NT2/D1 (cell line): ENCODE data around the gene SERINC5.
"Not testable (repeated sequence)": the region's sequence is repeated elsewhere in the genome, so short reads cannot be mapped to it uniquely, and the experiment has no call there.

ENCODE experiments used
- DNase-seq: peaks from one replicate; pipeline ENCODE4 v3.0.0-alpha.2; 2011; ENCODE audit warnings: low read depth, low spot score
- H3K27me3 ChIP-seq: 2 replicates; pipeline ENCODE4 v1.6.0; 2011; ENCODE audit warnings: mild to moderate bottlenecking; ENCODE audit not compliant: insufficient read length, insufficient read depth
- H3K36me3 ChIP-seq: 2 replicates; pipeline ENCODE4 v1.6.1; 2011; ENCODE audit warnings: mild to moderate bottlenecking, low read length, mixed read lengths; ENCODE audit not compliant: insufficient read depth, insufficient read length
- H3K4me1 ChIP-seq: 2 replicates; pipeline ENCODE4 v1.5.1; 2011; ENCODE audit not compliant: insufficient read depth, insufficient read length
- H3K4me3 ChIP-seq: 2 replicates; pipeline ENCODE4 v1.5.1; 2011; ENCODE audit warnings: low read depth; ENCODE audit not compliant: insufficient read length
- H3K9ac ChIP-seq: 2 replicates; pipeline ENCODE4 v1.6.0; 2011; ENCODE audit warnings: low read depth; ENCODE audit not compliant: insufficient read length
- H3K9me3 ChIP-seq: 2 replicates; pipeline ENCODE4 v1.5.1; 2011; ENCODE audit warnings: mild to moderate bottlenecking, low read length; ENCODE audit not compliant: insufficient read depth
- SUZ12 ChIP-seq: IDR thresholded peaks from 2 replicates; pipeline ENCODE4 v1.6.1; 2011; ENCODE audit not compliant: insufficient read length, insufficient read depth; ENCODE audit errors: extremely low read depth
- YY1 ChIP-seq: IDR thresholded peaks from 2 replicates; pipeline ENCODE4 v1.6.1; 2011; ENCODE audit not compliant: insufficient read length, insufficient read depth
- ZNF274 ChIP-seq: IDR thresholded peaks from 2 replicates; pipeline ENCODE4 v1.6.1; 2011; ENCODE audit warnings: mild to moderate bottlenecking, low read depth, low read length

Gene SERINC5

GRCh38 chr5:80289320-80289719 is 33.5 kb upstream of the SERINC5 start:
- TF ChIP-seq SUZ12 (no peak), ZNF274 (no peak), YY1 (no peak)
- no peak for DNase-seq
- no peaks in the 10 kb centered on the region for H3K36me3 ChIP-seq
- no peak overlapping the region for H3K9ac ChIP-seq
- H3K4me3 ChIP-seq = no peak overlapping the region
- no peaks in the 10 kb centered on the region for H3K4me1 ChIP-seq
- no peaks in the 10 kb centered on the region for H3K27me3 ChIP-seq
- H3K9me3 ChIP-seq = no peaks in the 10 kb centered on the region

GRCh38 chr5:80288177-80288576 is 32.3 kb upstream of the SERINC5 start:
- Histone ChIP-seq H3K9me3 (no peaks in the 10 kb centered on the region), H3K27me3 (no peaks in the 10 kb centered on the region), H3K4me3 (no peak overlapping the region), H3K9ac (no peak overlapping the region), H3K4me1 (no peaks in the 10 kb centered on the region), H3K36me3 (no peaks in the 10 kb centered on the region)
- TF ChIP-seq ZNF274 = no peak
- TF ChIP-seq YY1 = no peak
- TF ChIP-seq SUZ12 = no peak
- no peak for DNase-seq

GRCh38 chr5:80284720-80285119 is 28.9 kb upstream of the SERINC5 start:
- TF ChIP-seq ZNF274 (no peak), YY1 (no peak), SUZ12 (no peak)
- Histone ChIP-seq H3K27me3 (no peaks in the 10 kb centered on the region), H3K36me3 (no peaks in the 10 kb centered on the region), H3K4me1 (no peaks in the 10 kb centered on the region), H3K9ac (no peak overlapping the region), H3K9me3 (no peaks in the 10 kb centered on the region), H3K4me3 (no peak overlapping the region)
- DNase-seq = no peak

GRCh38 chr5:80283360-80283759 is 27.5 kb upstream of the SERINC5 start:
- no peaks in the 10 kb centered on the region for H3K27me3 ChIP-seq
- no peak for TF ChIP-seq ZNF274
- no peak for TF ChIP-seq YY1
- TF ChIP-seq SUZ12 = no peak
- no peaks in the 10 kb centered on the region for H3K9me3 ChIP-seq
- H3K4me3 ChIP-seq = no peak overlapping the region
- H3K4me1 ChIP-seq = no peaks in the 10 kb centered on the region
- H3K9ac ChIP-seq = no peak overlapping the region
- H3K36me3 ChIP-seq = no peaks in the 10 kb centered on the region
- DNase-seq = no peak

GRCh38 chr5:80282054-80282453 is 26.2 kb upstream of the SERINC5 start:
- Histone ChIP-seq H3K4me1 (no peaks in the 10 kb centered on the region), H3K36me3 (no peaks in the 10 kb centered on the region), H3K9ac (no peak overlapping the region), H3K27me3 (no peaks in the 10 kb centered on the region), H3K4me3 (no peak overlapping the region), H3K9me3 (no peaks in the 10 kb centered on the region)
- no peak for DNase-seq
- no peak for TF ChIP-seq YY1
- TF ChIP-seq SUZ12 = no peak
- TF ChIP-seq ZNF274 = no peak

GRCh38 chr5:80277191-80277590 is 21.3 kb upstream of the SERINC5 start:
- no peaks in the 10 kb centered on the region for H3K4me1 ChIP-seq
- no peaks in the 10 kb centered on the region for H3K9me3 ChIP-seq
- no peaks in the 10 kb centered on the region for H3K36me3 ChIP-seq
- TF ChIP-seq SUZ12 = no peak
- no peaks in the 10 kb centered on the region for H3K27me3 ChIP-seq
- no peak overlapping the region for H3K9ac ChIP-seq
- H3K4me3 ChIP-seq = no peak overlapping the region
- no peak for DNase-seq

- H3K9ac ChIP-seq = no peak overlapping the region
- H3K27me3 ChIP-seq = no peaks in the 10 kb centered on the region
- no peaks in the 10 kb centered on the region for H3K4me1 ChIP-seq
- DNase-seq = no peak
- H3K4me3 ChIP-seq = no peak overlapping the region
- no peaks in the 10 kb centered on the region for H3K36me3 ChIP-seq
- TF ChIP-seq YY1 (no peak), ZNF274 (no peak)
- H3K9me3 ChIP-seq = no peaks in the 10 kb centered on the region
Observed at GRCh38 chr5:80276186-80276585, 20.3 kb upstream of the SERINC5 start.

- no peaks in the 10 kb centered on the region for H3K27me3 ChIP-seq
- H3K4me1 ChIP-seq = no peaks in the 10 kb centered on the region
- TF ChIP-seq SUZ12 (no peak), YY1 (no peak), ZNF274 (no peak)
- no peaks in the 10 kb centered on the region for H3K9me3 ChIP-seq
- H3K9ac ChIP-seq = no peak overlapping the region
- DNase-seq = no peak
- no peak overlapping the region for H3K4me3 ChIP-seq
- no peaks in the 10 kb centered on the region for H3K36me3 ChIP-seq
Observed at GRCh38 chr5:80275347-80275746, 19.5 kb upstream of the SERINC5 start.

GRCh38 chr5:80270543-80270942 is 14.7 kb upstream of the SERINC5 start:
- H3K9ac ChIP-seq, H3K36me3 ChIP-seq, DNase-seq, H3K27me3 ChIP-seq, H3K9me3 ChIP-seq, H3K4me1 ChIP-seq, H3K4me3 ChIP-seq: not testable (repeated sequence)
